HEK293 (cell line): ENCODE results near the gene ECPAS.
"Not testable (repeated sequence)": the region's sequence is repeated elsewhere in the genome, so short reads cannot be mapped to it uniquely, and the experiment has no call there.

ENCODE experiments used
- CTCF ChIA-PET: fragments of 350-600 bp; formaldehyde crosslinking; extraction: SDS; loops from one replicate; lab custom pipeline; 2021; ENCODE audit warnings: antibody characterized with exemption; lab: Yijun Ruan, JAX
- POLR2A ChIA-PET: fragments of 300-600 bp; formaldehyde crosslinking; extraction: SDS; loops from one replicate; lab custom pipeline; 2020; ENCODE audit warnings: antibody characterized with exemption, inconsistent platforms; lab: Yijun Ruan, JAX
- H3K27ac ChIP-seq: fragments of 200-500 bp; sonication (Bioruptor generic); 2 replicates; pipeline ENCODE4 v1.5.1; 2014; ENCODE audit warnings: low read depth, low read length, control low read depth, inconsistent platforms; ENCODE audit errors: extremely low read depth
- H3K36me3 ChIP-seq, 2 experiments: fragments of 200-500 bp in 1 of 2; sonication (Bioruptor generic) in 1 of 2; 1 replicate in 1 of 2; 2 replicates in 1 of 2; pipeline ENCODE4 v1.5.1; 2014 to 2017; ENCODE audit warnings: inconsistent platforms in 2 of 2, low read length in 2 of 2; ENCODE audit not compliant: control insufficient read depth in 2 of 2, insufficient read depth in 1 of 2
- H3K4me1 ChIP-seq: fragments of 200-500 bp; sonication (Bioruptor generic); 2 replicates; pipeline ENCODE4 v1.5.1; 2014; ENCODE audit warnings: mild to moderate bottlenecking, low read length, inconsistent platforms; ENCODE audit not compliant: control insufficient read depth, insufficient read depth
- H3K4me3 ChIP-seq: 2 replicates; pipeline ENCODE4 v1.5.1; 2011; ENCODE audit warnings: low read depth, mild to moderate bottlenecking, control low read depth, low read length, moderate library complexity
- H3K9me3 ChIP-seq: fragments of 200-500 bp; sonication (Bioruptor generic); 2 replicates; pipeline ENCODE4 v1.5.1; 2014; ENCODE audit warnings: low read depth, low read length, inconsistent platforms; ENCODE audit not compliant: control insufficient read depth, insufficient read depth
- BCL11B ChIP-seq: fragments of 450-650 bp; formaldehyde crosslinking; IDR thresholded peaks from 2 replicates; pipeline ENCODE4 v1.5.1; 2016; ENCODE audit warnings: low read depth, missing biosample characterization, missing genetic modification characterization
- EGR2 ChIP-seq: fragments of 450-650 bp; formaldehyde crosslinking; IDR thresholded peaks from 2 replicates; pipeline ENCODE4 v1.5.1; 2016; ENCODE audit warnings: low read depth, missing biosample characterization, missing genetic modification characterization
- GLI2 ChIP-seq: fragments of 450-650 bp; formaldehyde crosslinking; IDR thresholded peaks from 2 replicates; pipeline ENCODE4; 2017; ENCODE audit warnings: missing biosample characterization, missing genetic modification characterization, low read depth, borderline replicate concordance
- HOXA7 ChIP-seq: sonication (generic); formaldehyde crosslinking; IDR thresholded peaks from 2 replicates; pipeline ENCODE4 v1.8.1; 2022; ENCODE audit warnings: missing genetic modification reagents, borderline replicate concordance
- HOXC10 ChIP-seq: sonication (generic); formaldehyde crosslinking; IDR thresholded peaks from 2 replicates; pipeline ENCODE4 v1.8.1; 2023; ENCODE audit warnings: mild to moderate bottlenecking, missing genetic modification reagents
- ZBTB20 ChIP-seq: fragments of 450-650 bp; formaldehyde crosslinking; IDR thresholded peaks from 2 replicates; pipeline ENCODE4 v1.5.1; 2016; ENCODE audit warnings: missing biosample characterization, missing genetic modification characterization
- ZBTB48 ChIP-seq: fragments of 450-650 bp; formaldehyde crosslinking; IDR thresholded peaks from 2 replicates; pipeline ENCODE4 v1.5.1; 2016; ENCODE audit warnings: missing biosample characterization, missing genetic modification characterization
- ZNF146 ChIP-seq: fragments of 450-650 bp; formaldehyde crosslinking; IDR thresholded peaks from 2 replicates; pipeline ENCODE4 v1.5.1; 2016; ENCODE audit warnings: missing biosample characterization, missing genetic modification characterization
- ZNF211 ChIP-seq: fragments of 450-650 bp; formaldehyde crosslinking; IDR thresholded peaks from 2 replicates; pipeline ENCODE4 v1.5.1; 2016; ENCODE audit warnings: low read depth, missing biosample characterization, missing genetic modification characterization
- ZNF341 ChIP-seq: fragments of 450-650 bp; formaldehyde crosslinking; IDR thresholded peaks from 2 replicates; pipeline ENCODE4; 2016; ENCODE audit warnings: low read depth, missing biosample characterization, missing genetic modification characterization
- ZNF391 ChIP-seq: fragments of 450-650 bp; formaldehyde crosslinking; IDR thresholded peaks from 2 replicates; pipeline ENCODE4 v1.5.1; 2016; ENCODE audit warnings: low read depth, missing biosample characterization, missing genetic modification characterization, borderline replicate concordance
- ZNF416 ChIP-seq: fragments of 450-650 bp; formaldehyde crosslinking; IDR thresholded peaks from 2 replicates; pipeline ENCODE4 v1.5.1; 2016; ENCODE audit warnings: missing biosample characterization, missing genetic modification characterization
- ZNF423 ChIP-seq: fragments of 450-650 bp; formaldehyde crosslinking; IDR thresholded peaks from 2 replicates; pipeline ENCODE4 v1.5.1; 2016; ENCODE audit warnings: missing biosample characterization, missing genetic modification characterization
- ZNF548 ChIP-seq: fragments of 450-650 bp; formaldehyde crosslinking; IDR thresholded peaks from 2 replicates; pipeline ENCODE4 v1.5.1; 2016; ENCODE audit warnings: missing biosample characterization, missing genetic modification characterization
- ZNF558 ChIP-seq: fragments of 450-650 bp; formaldehyde crosslinking; IDR thresholded peaks from 2 replicates; pipeline ENCODE4 v1.5.1; 2016; ENCODE audit warnings: missing biosample characterization, missing genetic modification characterization
- ZNF585B ChIP-seq: fragments of 450-650 bp; formaldehyde crosslinking; IDR thresholded peaks from 2 replicates; pipeline ENCODE4 v1.5.1; 2016; ENCODE audit warnings: missing biosample characterization, missing genetic modification characterization
- ZNF600 ChIP-seq: fragments of 450-650 bp; formaldehyde crosslinking; IDR thresholded peaks from 2 replicates; pipeline ENCODE4 v1.5.1; 2016; ENCODE audit warnings: missing biosample characterization, missing genetic modification characterization
- ZNF621 ChIP-seq: fragments of 450-650 bp; formaldehyde crosslinking; IDR thresholded peaks from 2 replicates; pipeline ENCODE4 v1.5.1; 2017; ENCODE audit warnings: missing biosample characterization, missing genetic modification characterization
- ZNF777 ChIP-seq: fragments of 450-650 bp; formaldehyde crosslinking; IDR thresholded peaks from 2 replicates; pipeline ENCODE4 v1.5.1; 2017; ENCODE audit warnings: missing biosample characterization, missing genetic modification characterization, borderline replicate concordance
- ZSCAN23 ChIP-seq: fragments of 450-650 bp; formaldehyde crosslinking; IDR thresholded peaks from 2 replicates; pipeline ENCODE4 v1.5.1; 2016; ENCODE audit warnings: missing biosample characterization, missing genetic modification characterization
- TF ChIP-seq, protein P1 (sequence below): IDR thresholded peaks from 2 replicates; pipeline ENCODE4 v1.6.1; 2011; ENCODE audit warnings: mild to moderate bottlenecking, low read depth, low read length, borderline replicate concordance
- TF ChIP-seq, protein P2 (sequence below): fragments of 450-650 bp; formaldehyde crosslinking; IDR thresholded peaks from 2 replicates; pipeline ENCODE4 v1.5.1; 2016; ENCODE audit warnings: missing biosample characterization, missing genetic modification characterization
- TF ChIP-seq, protein P3 (sequence below): fragments of 450-650 bp; formaldehyde crosslinking; IDR thresholded peaks from 2 replicates; pipeline ENCODE4 v1.5.1; 2016; ENCODE audit warnings: missing biosample characterization, missing genetic modification characterization
- TF ChIP-seq, protein P4 (sequence below): fragments of 450-650 bp; IDR thresholded peaks from 2 replicates; pipeline ENCODE4 v1.5.1; 2018; ENCODE audit warnings: missing biosample characterization, missing genetic modification characterization

Gene ECPAS

DNA sequence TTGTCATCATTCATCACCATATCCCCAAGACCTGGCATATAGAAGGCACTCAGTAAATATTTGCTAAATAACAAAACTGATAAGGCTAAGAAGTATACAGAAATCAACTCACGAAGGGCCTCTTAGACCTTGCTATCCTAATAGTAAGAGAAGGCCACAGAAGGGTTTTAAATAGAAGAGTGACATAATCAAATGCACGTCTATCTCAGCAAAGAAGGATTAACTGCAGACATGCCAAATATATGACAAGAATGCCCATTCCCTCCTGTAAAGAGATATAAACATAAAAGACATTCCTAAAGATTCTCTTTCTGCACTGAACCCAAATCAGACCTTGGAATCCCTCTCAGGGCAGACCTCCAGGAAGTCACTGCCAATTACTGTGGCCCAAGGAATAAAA, 34.1 kb downstream of the ECPAS start:
- Histone ChIP-seq H3K4me1 (0 out of 2 replicates have a peak, but pooled peaks cover 2% of the 10 kb centered on the region), H3K27ac (no peak overlapping the region), H3K4me3 (no peak overlapping the region), H3K9me3 (no peaks in the 10 kb centered on the region), H3K36me3 (peaks cover 3 to 17% of the 10 kb centered on the region in 2 experiments; a peak in 2 of 3 replicates)
- ChIA-PET POLR2A (no interaction called here), CTCF (no interaction called here)
- no peak for TF ChIP-seq GLI2 (tag by site-specific recombination)
- no peak for TF ChIP-seq ZNF600 (tag by site-specific recombination)
- no peak for TF ChIP-seq EGR2 (tag by site-specific recombination)
- TF ChIP-seq ZNF391 (tag by site-specific recombination): no peak
- TF ChIP-seq, protein P1, sequence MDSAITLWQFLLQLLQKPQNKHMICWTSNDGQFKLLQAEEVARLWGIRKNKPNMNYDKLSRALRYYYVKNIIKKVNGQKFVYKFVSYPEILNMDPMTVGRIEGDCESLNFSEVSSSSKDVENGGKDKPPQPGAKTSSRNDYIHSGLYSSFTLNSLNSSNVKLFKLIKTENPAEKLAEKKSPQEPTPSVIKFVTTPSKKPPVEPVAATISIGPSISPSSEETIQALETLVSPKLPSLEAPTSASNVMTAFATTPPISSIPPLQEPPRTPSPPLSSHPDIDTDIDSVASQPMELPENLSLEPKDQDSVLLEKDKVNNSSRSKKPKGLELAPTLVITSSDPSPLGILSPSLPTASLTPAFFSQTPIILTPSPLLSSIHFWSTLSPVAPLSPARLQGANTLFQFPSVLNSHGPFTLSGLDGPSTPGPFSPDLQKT: no peak

DNA sequence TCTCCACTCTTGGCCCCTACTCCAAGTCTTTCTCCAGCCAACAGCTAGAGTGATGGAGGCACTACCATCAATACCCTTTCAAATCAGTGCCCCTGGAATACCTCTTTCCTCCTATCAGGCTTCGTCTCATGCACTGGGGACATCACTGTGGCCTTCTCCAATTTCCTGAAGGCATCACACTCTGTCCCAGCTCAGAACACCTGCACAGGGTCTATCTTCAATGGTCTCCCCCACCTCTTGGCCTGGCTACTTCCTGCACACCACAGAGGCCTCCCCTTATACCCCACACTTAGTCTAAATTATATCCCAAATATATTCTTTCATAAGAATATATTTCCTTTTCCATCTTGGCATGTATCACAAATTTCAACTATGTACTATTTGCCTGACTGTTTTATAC, 34.5 kb downstream of the ECPAS start:
- ChIA-PET CTCF (no interaction called here), POLR2A (no interaction called here)
- no peak overlapping the region for H3K27ac ChIP-seq
- H3K36me3 ChIP-seq: peaks cover 3 to 18% of the 10 kb centered on the region in 2 experiments; a peak in 2 of 3 replicates
- TF ChIP-seq ZNF416 (tag by site-specific recombination) (no peak), HOXC10 (CRISPR knock-in tag) (no peak), ZNF548 (tag by site-specific recombination) (no peak), HOXA7 (CRISPR knock-in tag) (no peak), ZBTB48 (tag by site-specific recombination) (no peak)
- TF ChIP-seq, protein P2, sequence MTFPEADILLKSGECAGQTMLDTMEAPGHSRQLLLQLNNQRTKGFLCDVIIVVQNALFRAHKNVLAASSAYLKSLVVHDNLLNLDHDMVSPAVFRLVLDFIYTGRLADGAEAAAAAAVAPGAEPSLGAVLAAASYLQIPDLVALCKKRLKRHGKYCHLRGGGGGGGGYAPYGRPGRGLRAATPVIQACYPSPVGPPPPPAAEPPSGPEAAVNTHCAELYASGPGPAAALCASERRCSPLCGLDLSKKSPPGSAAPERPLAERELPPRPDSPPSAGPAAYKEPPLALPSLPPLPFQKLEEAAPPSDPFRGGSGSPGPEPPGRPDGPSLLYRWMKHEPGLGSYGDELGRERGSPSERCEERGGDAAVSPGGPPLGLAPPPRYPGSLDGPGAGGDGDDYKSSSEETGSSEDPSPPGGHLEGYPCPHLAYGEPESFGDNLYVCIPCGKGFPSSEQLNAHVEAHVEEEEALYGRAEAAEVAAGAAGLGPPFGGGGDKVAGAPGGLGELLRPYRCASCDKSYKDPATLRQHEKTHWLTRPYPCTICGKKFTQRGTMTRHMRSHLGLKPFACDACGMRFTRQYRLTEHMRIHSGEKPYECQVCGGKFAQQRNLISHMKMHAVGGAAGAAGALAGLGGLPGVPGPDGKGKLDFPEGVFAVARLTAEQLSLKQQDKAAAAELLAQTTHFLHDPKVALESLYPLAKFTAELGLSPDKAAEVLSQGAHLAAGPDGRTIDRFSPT (tag by site-specific recombination): no peak
- no peak overlapping the region for H3K4me3 ChIP-seq
- H3K9me3 ChIP-seq: no peaks in the 10 kb centered on the region
- 0 out of 2 replicates have a peak, but pooled peaks cover 2% of the 10 kb centered on the region for H3K4me1 ChIP-seq

DNA sequence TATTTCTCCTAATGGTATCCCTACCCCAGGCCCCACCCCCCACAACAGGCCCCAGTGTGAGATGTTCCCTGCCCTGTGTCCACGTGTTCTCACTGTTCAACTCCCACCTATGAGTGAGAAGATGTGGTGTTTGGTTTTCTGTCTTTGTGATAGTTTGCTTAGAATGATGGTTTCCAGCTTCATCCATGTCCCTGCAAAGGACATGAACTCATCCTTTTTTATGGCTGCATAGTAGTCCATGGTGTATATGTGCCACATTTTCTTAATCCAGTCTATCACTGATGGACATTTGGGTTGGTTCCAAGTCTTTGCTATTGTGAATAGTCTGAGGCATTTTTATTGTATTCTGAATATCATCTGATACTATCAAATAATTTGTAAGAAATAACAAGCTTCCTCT, 38.4 kb downstream of the ECPAS start:
- CTCF ChIA-PET: interaction anchor here (1.3 kb wide), 1 partner anchor 21 kb away, joined by 3 read pairs; no protein-coding TSS in a partner anchor

DNA sequence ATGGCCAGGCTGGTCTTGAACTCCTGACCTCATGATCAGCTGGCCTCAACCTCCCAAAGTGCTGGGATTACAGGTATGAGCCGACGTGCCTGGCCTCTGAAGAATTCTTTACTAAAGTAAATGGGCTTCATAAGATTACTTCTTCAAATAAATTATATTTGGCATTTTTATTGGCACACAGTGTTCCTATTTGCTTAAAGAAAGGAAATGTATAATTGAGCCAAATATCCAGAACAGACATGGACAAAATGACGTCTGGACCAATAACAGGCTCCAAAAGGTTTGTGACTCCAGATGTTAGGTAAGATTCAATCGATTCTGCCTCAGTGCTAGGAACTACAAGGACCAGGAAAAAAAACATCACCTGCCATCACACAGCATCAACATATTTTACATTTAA, 40.7 kb downstream of the ECPAS start:
- CTCF ChIA-PET: no interaction called here
- POLR2A ChIA-PET: no interaction called here
- Histone ChIP-seq H3K4me3 (no peak overlapping the region), H3K27ac (no peak overlapping the region), H3K36me3 (peaks cover 8 to 61% of the 10 kb centered on the region in 2 experiments), H3K9me3 (no peaks in the 10 kb centered on the region), H3K4me1 (no peaks in the 10 kb centered on the region)
- TF ChIP-seq, protein P3, sequence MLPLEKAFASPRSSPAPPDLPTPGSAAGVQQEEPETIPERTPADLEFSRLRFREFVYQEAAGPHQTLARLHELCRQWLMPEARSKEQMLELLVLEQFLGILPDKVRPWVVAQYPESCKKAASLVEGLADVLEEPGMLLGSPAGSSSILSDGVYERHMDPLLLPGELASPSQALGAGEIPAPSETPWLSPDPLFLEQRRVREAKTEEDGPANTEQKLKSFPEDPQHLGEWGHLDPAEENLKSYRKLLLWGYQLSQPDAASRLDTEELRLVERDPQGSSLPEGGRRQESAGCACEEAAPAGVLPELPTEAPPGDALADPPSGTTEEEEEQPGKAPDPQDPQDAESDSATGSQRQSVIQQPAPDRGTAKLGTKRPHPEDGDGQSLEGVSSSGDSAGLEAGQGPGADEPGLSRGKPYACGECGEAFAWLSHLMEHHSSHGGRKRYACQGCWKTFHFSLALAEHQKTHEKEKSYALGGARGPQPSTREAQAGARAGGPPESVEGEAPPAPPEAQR (tag by site-specific recombination): no peak
- TF ChIP-seq ZBTB20 (no peak), ZSCAN23 (tag by site-specific recombination) (no peak), ZNF777 (tag by site-specific recombination) (no peak), ZNF621 (tag by site-specific recombination) (no peak), ZNF558 (tag by site-specific recombination) (no peak), ZNF341 (tag by site-specific recombination) (no peak), ZNF211 (tag by site-specific recombination) (no peak), ZNF585B (tag by site-specific recombination) (no peak), BCL11B (tag by site-specific recombination) (no peak), ZNF423 (tag by site-specific recombination) (no peak)
- TF ChIP-seq, protein P4, sequence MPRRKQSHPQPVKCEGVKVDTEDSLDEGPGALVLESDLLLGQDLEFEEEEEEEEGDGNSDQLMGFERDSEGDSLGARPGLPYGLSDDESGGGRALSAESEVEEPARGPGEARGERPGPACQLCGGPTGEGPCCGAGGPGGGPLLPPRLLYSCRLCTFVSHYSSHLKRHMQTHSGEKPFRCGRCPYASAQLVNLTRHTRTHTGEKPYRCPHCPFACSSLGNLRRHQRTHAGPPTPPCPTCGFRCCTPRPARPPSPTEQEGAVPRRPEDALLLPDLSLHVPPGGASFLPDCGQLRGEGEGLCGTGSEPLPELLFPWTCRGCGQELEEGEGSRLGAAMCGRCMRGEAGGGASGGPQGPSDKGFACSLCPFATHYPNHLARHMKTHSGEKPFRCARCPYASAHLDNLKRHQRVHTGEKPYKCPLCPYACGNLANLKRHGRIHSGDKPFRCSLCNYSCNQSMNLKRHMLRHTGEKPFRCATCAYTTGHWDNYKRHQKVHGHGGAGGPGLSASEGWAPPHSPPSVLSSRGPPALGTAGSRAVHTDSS (tag by site-specific recombination): no peak

More for the DNA sequence above, 38.4 kb downstream of the ECPAS start:
- H3K36me3 ChIP-seq: peaks cover 3 to 42% of the 10 kb centered on the region in 2 experiments; a peak in 2 of 3 replicates
- TF ChIP-seq ZNF146 (tag by site-specific recombination): peak; percentile 93
- H3K9me3 ChIP-seq, POLR2A ChIA-PET, H3K4me1 ChIP-seq, H3K27ac ChIP-seq, H3K4me3 ChIP-seq: not testable (repeated sequence)
